ENCODE data around the gene C1QTNF9B. TPM values are rescaled to one million over a fixed set of nuclear protein-coding genes. Genes with fewer than 3 reads are reported as not detected.

The C1QTNF9B gene
- total and polyA plus RNA-seq, 2 of the 13 experiments (the other 11 are each of a cell fraction or from before 2014, with no cell fraction given) = not detected

DNA sequence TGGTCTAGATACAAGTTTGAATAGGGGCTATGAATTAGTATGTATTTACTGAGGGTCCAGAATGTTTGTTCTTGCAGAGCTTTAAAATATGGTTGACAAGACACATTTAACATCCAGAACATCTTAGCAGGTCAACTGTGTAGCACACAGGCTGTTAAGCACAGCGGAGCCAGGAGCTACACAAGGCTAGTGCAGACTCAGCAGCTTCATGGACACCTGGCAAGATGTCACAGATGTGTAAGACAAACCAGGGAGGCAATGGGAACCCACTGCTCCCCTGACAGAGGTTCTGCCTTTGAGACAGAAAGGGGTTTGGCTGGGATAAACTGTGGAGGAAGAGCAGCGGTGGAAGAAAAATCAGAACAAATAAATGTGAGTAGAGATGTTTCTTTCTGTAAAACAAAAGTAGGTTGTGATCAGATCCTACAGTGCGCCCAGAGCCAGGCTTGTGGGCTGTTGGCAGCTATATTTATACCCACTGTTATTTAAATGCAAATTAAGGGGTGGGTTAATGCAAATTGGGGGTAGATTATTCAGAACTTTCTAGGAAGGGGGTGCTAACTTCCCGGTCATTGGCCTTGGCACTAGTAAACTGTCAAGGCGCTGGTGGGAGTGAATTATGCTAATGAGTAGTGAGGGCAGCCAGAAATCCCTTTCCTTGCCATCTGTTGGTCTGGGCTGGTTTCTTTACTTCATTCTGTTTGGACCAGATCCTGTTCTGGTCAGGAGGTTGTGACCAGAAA lies 41.1 kb downstream of the C1QTNF9B start:
- ATAC-seq (no peak), FAIRE-seq (no peak), DNase-seq (ENCODE audit: low spot score) (no peak)
- H3K9me3 ChIP-seq (ENCODE audit: low read length) = no peaks in the 10 kb centered on the region
- BruUV-seq (replicated peaks) = no TSS peak
- H3K9ac ChIP-seq (ENCODE audit: insufficient read depth, low read depth, low read length) = no peak overlapping the region
- H4K20me1 ChIP-seq (ENCODE audit: insufficient read depth, low read length) = no peaks in the 10 kb centered on the region
- ChIA-PET CTCF (ENCODE audit: low intra/inter-chr PET ratio, low total read pairs) (no interaction called here), POLR2A (no interaction called here)
- intact Hi-C loops (cut with micrococcal nuclease; ENCODE audit: unreplicated experiment) (no loop called here), in situ Hi-C loops (cut with HindIII; ENCODE audit: extremely low pct_ligation_motif_present, low pct_unique_long_range_greater_than_20kb) (no loop called here)
- H3K4me2 ChIP-seq (ENCODE audit: low read depth, low read length) = no peak overlapping the region
- no peaks in the 10 kb centered on the region for H3K27me3 ChIP-seq (ENCODE audit: control insufficient read depth in 1 of 2, insufficient read depth in 2 of 2, low read length in 2 of 2)
- TF ChIP-seq ZBTB10 (CRISPR knock-in tag; IDR thresholded peaks at IDR 0.05; ENCODE audit: borderline replicate concordance) (no peak), NFE2L1 (CRISPR knock-in tag; IDR thresholded peaks at IDR 0.05; ENCODE audit: borderline replicate concordance) (no peak)
- no peak overlapping the region for H2AFZ ChIP-seq (ENCODE audit: low read length)
- H3K4me1 ChIP-seq (ENCODE audit: insufficient read depth, low read length) = peaks cover 19% of the 10 kb centered on the region
- no peak overlapping the region for H3K27ac ChIP-seq (ENCODE audit: extremely low read length, insufficient read depth, low read length)
- no peaks in the 10 kb centered on the region for H3K79me2 ChIP-seq (ENCODE audit: insufficient read depth, low read length)
- WGBS (ENCODE audit: low lambda C conversion rate) = 97% methylated on average over 5 of the region's 5 CpGs
- H3K36me3 ChIP-seq (replicated peaks in 1 of 2; ENCODE audit: control insufficient read depth in 1 of 2, insufficient read depth in 2 of 2, low read length in 2 of 2) = peaks cover 0 to 4% of the 10 kb centered on the region in 2 experiments; a peak in 2 of 5 replicates
- no peak overlapping the region for H3K4me3 ChIP-seq (replicated peaks in 1 of 3; ENCODE audit: insufficient read depth in 1 of 3, low read depth in 2 of 3, low read length in 3 of 3)

DNA sequence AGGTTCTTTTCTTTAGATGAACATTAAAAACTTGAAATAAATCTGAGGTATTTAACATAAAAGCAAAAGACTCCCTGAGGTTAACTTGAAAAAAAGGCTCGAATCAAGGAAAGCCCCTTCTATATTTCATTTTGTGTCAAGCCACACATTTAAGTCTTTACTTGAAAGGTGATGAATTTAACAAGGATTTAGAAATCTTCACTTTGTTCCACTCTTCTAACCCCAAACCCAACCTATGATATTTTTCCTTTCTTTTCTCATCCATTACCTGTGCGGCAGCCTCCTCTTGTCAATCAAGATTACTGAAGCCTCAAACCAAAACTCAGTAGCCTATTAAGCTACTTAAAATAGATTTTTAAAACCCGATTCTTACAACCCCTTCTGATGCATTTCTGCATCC lies 41.9 kb downstream of the C1QTNF9B start:
- H3K4me2 ChIP-seq (ENCODE audit: low read depth, low read length) = no peak overlapping the region
- intact Hi-C loops (cut with micrococcal nuclease; ENCODE audit: unreplicated experiment) = no loop called here
- no peaks in the 10 kb centered on the region for H3K9me3 ChIP-seq (ENCODE audit: low read length)
- 96% methylated on average over 3 of the region's 3 CpGs for WGBS (ENCODE audit: low lambda C conversion rate)
- no TSS peak for BruUV-seq (replicated peaks)
- H2AFZ ChIP-seq (ENCODE audit: low read length) = no peak overlapping the region
- FAIRE-seq (no peak), ATAC-seq (no peak), DNase-seq (ENCODE audit: low spot score) (no peak)
- CTCF ChIA-PET (ENCODE audit: low intra/inter-chr PET ratio, low total read pairs) = no interaction called here
- no peaks in the 10 kb centered on the region for H3K79me2 ChIP-seq (ENCODE audit: insufficient read depth, low read length)
- H3K9ac ChIP-seq (ENCODE audit: insufficient read depth, low read depth, low read length) = no peak overlapping the region
- POLR2A ChIA-PET = no interaction called here
- no peaks in the 10 kb centered on the region for H4K20me1 ChIP-seq (ENCODE audit: insufficient read depth, low read length)
- no peak overlapping the region for H3K27ac ChIP-seq (ENCODE audit: extremely low read length, insufficient read depth, low read length)
- H3K4me1 ChIP-seq (ENCODE audit: insufficient read depth, low read length) = peaks cover 19% of the 10 kb centered on the region
- no peaks in the 10 kb centered on the region for H3K27me3 ChIP-seq (ENCODE audit: control insufficient read depth in 1 of 2, insufficient read depth in 2 of 2, low read length in 2 of 2)
- in situ Hi-C loops (cut with HindIII; ENCODE audit: extremely low pct_ligation_motif_present, low pct_unique_long_range_greater_than_20kb) = no loop called here
- H3K4me3 ChIP-seq (replicated peaks in 1 of 3; ENCODE audit: insufficient read depth in 1 of 3, low read depth in 2 of 3, low read length in 3 of 3) = no peak overlapping the region
- H3K36me3 ChIP-seq (replicated peaks in 1 of 2; ENCODE audit: control insufficient read depth in 1 of 2, insufficient read depth in 2 of 2, low read length in 2 of 2) = peaks cover 0 to 4% of the 10 kb centered on the region in 2 experiments; a peak in 2 of 5 replicates
- TF ChIP-seq ELK4 (CRISPR knock-in tag; IDR thresholded peaks at IDR 0.05; ENCODE audit: borderline replicate concordance) (no peak), MBNL3 (CRISPR knock-in tag; conservative IDR thresholded peaks at IDR 0.05) (no peak), SMARCE1 (IDR thresholded peaks at IDR 0.05; ENCODE audit: borderline replicate concordance) (no peak), SAP130 (CRISPR knock-in tag; IDR thresholded peaks at IDR 0.05; ENCODE audit: low read depth) (no peak), MTA1 (CRISPR knock-in tag; IDR thresholded peaks at IDR 0.05; ENCODE audit: borderline replicate concordance) (no peak)

All from HepG2 (cell line).